ENCODE measurements around the gene HSPA12B. TPM values are rescaled to one million over a fixed set of nuclear protein-coding genes. Genes with fewer than 3 reads are reported as not detected.

HSPA12B gene
- total and polyA plus RNA-seq, 7 donors = 0.69 to 10.5 (median 6.1) TPM

DNA sequence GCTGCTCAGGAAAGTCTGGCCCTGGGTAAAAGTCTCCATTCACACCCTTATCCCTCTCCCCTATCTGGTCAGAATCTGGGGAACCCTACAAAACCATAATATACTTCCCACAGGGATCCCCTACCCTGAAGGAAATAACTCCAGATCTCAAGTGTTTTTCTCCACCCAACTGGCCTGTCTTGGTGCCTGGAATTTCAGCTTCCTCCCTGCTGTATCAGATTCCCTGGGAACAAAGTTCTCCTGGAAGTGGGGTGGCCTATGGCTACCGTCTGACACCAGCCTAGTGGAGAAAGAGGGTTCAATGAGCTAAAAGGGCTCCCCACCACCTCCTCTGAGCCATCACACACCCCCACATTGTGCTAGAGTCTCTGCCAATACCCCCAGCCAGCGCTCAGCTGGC lies 15.0 kb downstream of the HSPA12B start:
- TF ChIP-seq POLR2AphosphoS5 (IDR thresholded peaks at IDR 0.05) (no peak), EP300 (IDR thresholded peaks at IDR 0.05) (no peak), POLR2A (IDR thresholded peaks at IDR 0.05) (no peak)
- TF ChIP-seq, protein P1, sequence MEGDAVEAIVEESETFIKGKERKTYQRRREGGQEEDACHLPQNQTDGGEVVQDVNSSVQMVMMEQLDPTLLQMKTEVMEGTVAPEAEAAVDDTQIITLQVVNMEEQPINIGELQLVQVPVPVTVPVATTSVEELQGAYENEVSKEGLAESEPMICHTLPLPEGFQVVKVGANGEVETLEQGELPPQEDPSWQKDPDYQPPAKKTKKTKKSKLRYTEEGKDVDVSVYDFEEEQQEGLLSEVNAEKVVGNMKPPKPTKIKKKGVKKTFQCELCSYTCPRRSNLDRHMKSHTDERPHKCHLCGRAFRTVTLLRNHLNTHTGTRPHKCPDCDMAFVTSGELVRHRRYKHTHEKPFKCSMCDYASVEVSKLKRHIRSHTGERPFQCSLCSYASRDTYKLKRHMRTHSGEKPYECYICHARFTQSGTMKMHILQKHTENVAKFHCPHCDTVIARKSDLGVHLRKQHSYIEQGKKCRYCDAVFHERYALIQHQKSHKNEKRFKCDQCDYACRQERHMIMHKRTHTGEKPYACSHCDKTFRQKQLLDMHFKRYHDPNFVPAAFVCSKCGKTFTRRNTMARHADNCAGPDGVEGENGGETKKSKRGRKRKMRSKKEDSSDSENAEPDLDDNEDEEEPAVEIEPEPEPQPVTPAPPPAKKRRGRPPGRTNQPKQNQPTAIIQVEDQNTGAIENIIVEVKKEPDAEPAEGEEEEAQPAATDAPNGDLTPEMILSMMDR (IDR thresholded peaks at IDR 0.05) = no peak
- intact Hi-C loops (cut with DNase I) = no loop called here
- no peak overlapping the region for H3K27ac ChIP-seq
- WGBS, 2 donors = 68 to 83% methylated on average over 2 of the region's 2 CpGs
- peaks cover 0 to 26% (median 9%) of the 10 kb centered on the region in 3 donors for H3K27me3 ChIP-seq
- DNase-seq = no peak
- no peak overlapping the region for H3K4me3 ChIP-seq
- H3K36me3 ChIP-seq = peaks cover 0 to 20% (median 4%) of the 10 kb centered on the region in 4 donors
- peaks cover 0 to 25% (median 7%) of the 10 kb centered on the region in 4 donors for H3K4me1 ChIP-seq
- H3K9me3 ChIP-seq = no peaks in the 10 kb centered on the region

DNA sequence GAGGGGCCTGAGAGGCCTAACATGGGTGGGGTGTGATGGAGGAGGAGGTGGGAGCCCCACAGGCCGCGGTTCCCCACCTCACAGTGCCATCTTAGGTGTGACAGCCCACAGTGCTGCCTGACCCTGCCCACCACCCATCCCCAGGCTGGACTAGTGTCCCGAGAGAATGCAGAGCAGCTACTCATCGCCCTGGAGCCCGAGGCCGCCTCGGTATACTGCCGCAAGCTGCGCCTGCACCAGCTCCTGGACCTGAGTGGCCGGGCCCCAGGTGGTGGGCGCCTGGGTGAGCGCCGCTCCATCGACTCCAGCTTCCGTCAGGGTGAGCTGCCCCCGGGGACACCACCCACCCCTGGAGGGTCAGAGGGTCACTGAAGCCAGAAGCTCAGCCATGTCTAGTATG lies 15.6 kb downstream of the HSPA12B start:
- no peak overlapping the region for H3K4me3 ChIP-seq
- TF ChIP-seq POLR2AphosphoS5 (IDR thresholded peaks at IDR 0.05) = no peak
- TF ChIP-seq, protein P1 (IDR thresholded peaks at IDR 0.05) = no peak
- no peak for TF ChIP-seq EP300 (IDR thresholded peaks at IDR 0.05)
- TF ChIP-seq POLR2A (IDR thresholded peaks at IDR 0.05) = no peak
- peak; percentile 67 for DNase-seq
- 89 to 93% methylated on average over 16 of the region's 16 CpGs for WGBS, 2 donors
- H3K9me3 ChIP-seq = no peaks in the 10 kb centered on the region
- intact Hi-C loops (cut with DNase I) = no loop called here
- peaks cover 0 to 23% (median 4%) of the 10 kb centered on the region in 4 donors for H3K36me3 ChIP-seq
- H3K27me3 ChIP-seq = peaks cover 0 to 26% (median 9%) of the 10 kb centered on the region in 3 donors
- H3K4me1 ChIP-seq = peaks cover 0 to 29% (median 8%) of the 10 kb centered on the region in 4 donors
- no peak overlapping the region for H3K27ac ChIP-seq

DNA sequence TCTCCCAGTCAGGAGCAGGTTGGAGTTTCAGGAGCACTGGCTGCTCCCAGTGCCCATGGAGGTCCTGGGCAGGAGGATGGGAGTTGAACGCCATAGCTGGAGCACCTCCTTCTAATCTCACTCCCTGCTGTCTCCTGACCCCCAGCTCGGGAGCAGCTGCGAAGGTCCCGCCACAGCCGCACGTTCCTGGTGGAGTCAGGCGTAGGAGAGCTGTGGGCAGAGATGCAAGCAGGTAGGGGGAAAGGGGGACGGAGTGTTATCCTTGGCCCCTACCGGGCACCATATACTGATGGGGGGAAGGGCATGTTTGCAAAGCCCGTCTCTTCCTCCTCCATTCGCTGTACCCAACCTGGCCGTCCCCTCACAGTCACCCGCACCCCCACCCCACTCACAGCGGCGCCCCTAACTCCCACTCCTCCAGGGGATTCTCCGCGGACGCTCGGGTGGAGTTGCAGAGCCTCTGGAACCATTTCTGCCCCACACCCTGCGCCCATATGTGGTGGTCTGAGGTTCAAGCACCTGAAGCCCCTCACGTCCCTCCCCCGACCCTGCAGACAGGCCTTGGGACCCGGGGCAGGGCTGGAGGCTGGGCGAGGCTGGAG lies 16.7 kb downstream of the HSPA12B start:
- H3K9me3 ChIP-seq = no peaks in the 10 kb centered on the region
- DNase-seq = peak; percentile 68
- H3K4me3 ChIP-seq = no peak overlapping the region
- H3K36me3 ChIP-seq = peaks cover 0 to 29% (median 5%) of the 10 kb centered on the region in 4 donors
- peaks cover 0 to 26% (median 9%) of the 10 kb centered on the region in 3 donors for H3K27me3 ChIP-seq
- peaks cover 0 to 29% (median 8%) of the 10 kb centered on the region in 4 donors for H3K4me1 ChIP-seq
- TF ChIP-seq POLR2AphosphoS5 (IDR thresholded peaks at IDR 0.05) (no peak), POLR2A (IDR thresholded peaks at IDR 0.05) (no peak), EP300 (IDR thresholded peaks at IDR 0.05) (no peak)
- TF ChIP-seq, protein P1 (IDR thresholded peaks at IDR 0.05) = no peak
- intact Hi-C loops (cut with DNase I) = no loop called here
- no peak overlapping the region for H3K27ac ChIP-seq
- WGBS, 2 donors = 56 to 79% methylated on average over 24 of the region's 24 CpGs

- H3K9me3 ChIP-seq = no peaks in the 10 kb centered on the region
- TF ChIP-seq EP300 (IDR thresholded peaks at IDR 0.05) (no peak), POLR2AphosphoS5 (IDR thresholded peaks at IDR 0.05) (no peak), POLR2A (IDR thresholded peaks at IDR 0.05) (no peak)
- TF ChIP-seq, protein P1 (IDR thresholded peaks at IDR 0.05) = peak; percentile 40 to 65 (median 50)
- peaks cover 0 to 36% (median 9%) of the 10 kb centered on the region in 4 donors for H3K36me3 ChIP-seq
- H3K4me3 ChIP-seq = no peak overlapping the region
- H3K4me1 ChIP-seq = peaks cover 0 to 26% (median 8%) of the 10 kb centered on the region in 4 donors
- peaks cover 0 to 21% (median 8%) of the 10 kb centered on the region in 3 donors for H3K27me3 ChIP-seq
- intact Hi-C loops (cut with DNase I) = loop anchor here (10.0 kb wide), 1 partner anchor 335 kb away; no protein-coding TSS in a partner anchor
- 26 to 56% methylated on average over 72 of the region's 72 CpGs for WGBS, 2 donors
- H3K27ac ChIP-seq = no peak overlapping the region
- peak; percentile 66 for DNase-seq
These were observed 17.4 kb downstream of the HSPA12B start for GRCh38 chr20:3749689-3750531.
